B cell (primary cell): Measurements from ENCODE around the gene RNFT2.

Experiments
- CTCF ChIP-seq: fragments of 200-600 bp; IDR thresholded peaks from one replicate; pipeline ENCODE4 v1.8.0; 2022; ENCODE audit warnings: antibody characterized with exemption, mild to moderate bottlenecking
- EZH2 ChIP-seq: IDR thresholded peaks from 2 replicates; pipeline ENCODE4 v1.6.1; 2012; ENCODE audit warnings: borderline replicate concordance, low read depth, mild to moderate bottlenecking, moderate library complexity, low read length; ENCODE audit not compliant: insufficient read depth, poor library complexity, severe bottlenecking

- TF ChIP-seq CTCF (no peak), EZH2 (no peak)
These were observed 80.3 kb downstream of the RNFT2 start for GRCh38 chr12:116818341-116818856.
